Measurements from ENCODE around the gene APEH. TPM values are rescaled to one million over a fixed set of nuclear protein-coding genes. Genes with fewer than 3 reads are reported as not detected.

APEH gene
- total RNA-seq, 1 experiment from 2014 or later: 246 TPM

DNA sequence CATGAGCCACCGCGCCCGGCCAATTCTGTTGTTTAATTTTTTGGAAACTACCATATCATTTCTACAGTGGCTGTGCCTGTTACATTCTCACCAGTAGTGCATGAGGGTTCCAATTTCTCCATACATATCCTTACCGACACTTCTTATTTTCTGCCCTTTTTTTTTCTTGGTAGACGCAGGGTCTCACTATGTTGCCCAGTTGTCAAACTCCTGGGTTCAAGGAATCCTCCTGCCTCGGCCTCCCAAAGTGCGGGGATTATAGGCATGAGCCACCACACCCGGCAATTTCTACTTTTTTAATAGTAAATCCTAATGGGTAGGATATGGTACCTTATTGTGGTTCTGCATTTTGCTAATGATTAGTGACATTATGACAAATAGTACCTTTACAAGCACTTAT lies 35.7 kb downstream of the APEH start (continued):
- TF ChIP-seq SP1 (IDR thresholded peaks at IDR 0.05; ENCODE audit: low read depth) (no peak), CBX3 (IDR thresholded peaks at IDR 0.05; ENCODE audit: low read depth) (no peak)

DNA sequence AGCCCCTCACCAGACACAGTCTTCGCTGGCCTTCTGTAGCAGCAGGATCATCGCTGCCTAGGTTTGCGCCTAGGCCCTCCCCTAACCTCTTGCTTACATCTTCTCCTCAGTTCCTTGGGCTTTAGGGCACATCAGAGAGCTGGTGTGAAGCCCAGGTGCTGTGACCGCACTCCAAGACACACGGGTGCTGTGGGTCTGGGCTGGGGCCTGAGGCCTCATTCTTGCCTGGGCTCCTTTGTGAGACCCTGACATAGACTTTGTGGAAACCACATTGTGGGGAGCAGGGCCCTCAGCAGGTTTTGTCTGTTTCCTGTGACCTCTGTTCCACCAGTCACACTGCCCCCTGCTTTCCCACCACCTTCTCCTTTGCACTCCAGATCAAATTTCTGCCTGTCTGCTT lies 37.3 kb downstream of the APEH start:
- no peaks in the 10 kb centered on the region for H3K4me1 ChIP-seq (ENCODE audit: control insufficient read depth in 1 of 2, insufficient read depth in 2 of 2, low read length in 2 of 2)
- H4K20me1 ChIP-seq (ENCODE audit: insufficient read depth): no peaks in the 10 kb centered on the region
- ChIA-PET CTCF (no interaction called here), POLR2A (no interaction called here), RAD21 (ENCODE audit: low non-redundant PET in 1 of 2, low total read pairs in 2 of 2, uncharacterized antibody in 2 of 2, unreplicated experiment in 2 of 2) (no interaction called here)
- no peak overlapping the region for H3K9ac ChIP-seq (ENCODE audit: low read length)
- no peaks in the 10 kb centered on the region for H3K9me2 ChIP-seq (ENCODE audit: insufficient read depth)
- ATAC-seq (no peak), DNase-seq (ENCODE audit: low read depth, low spot score) (no peak)
- no peak overlapping the region for H2AFZ ChIP-seq (ENCODE audit: low read depth, low read length, poor library complexity, severe bottlenecking)
- no peak for TF ChIP-seq SIN3A (IDR thresholded peaks at IDR 0.05; ENCODE audit: low read depth)
- no peak for TF ChIP-seq RAD21 (IDR thresholded peaks at IDR 0.05; ENCODE audit: low read depth)
- no peak for TF ChIP-seq CBX3 (IDR thresholded peaks at IDR 0.05; ENCODE audit: low read depth)
- TF ChIP-seq EGR1 (IDR thresholded peaks at IDR 0.05; ENCODE audit: low read depth): no peak
- no peak for TF ChIP-seq EZH2phosphoT487 (IDR thresholded peaks at IDR 0.05; ENCODE audit: borderline replicate concordance)
- TF ChIP-seq ZNF274 (IDR thresholded peaks at IDR 0.05; ENCODE audit: low read depth, low read length): no peak
- TF ChIP-seq TCF7L2 (IDR thresholded peaks at IDR 0.05; ENCODE audit: borderline replicate concordance, extremely low read depth, insufficient read depth, insufficient read length): no peak
- TF ChIP-seq, protein P1, sequence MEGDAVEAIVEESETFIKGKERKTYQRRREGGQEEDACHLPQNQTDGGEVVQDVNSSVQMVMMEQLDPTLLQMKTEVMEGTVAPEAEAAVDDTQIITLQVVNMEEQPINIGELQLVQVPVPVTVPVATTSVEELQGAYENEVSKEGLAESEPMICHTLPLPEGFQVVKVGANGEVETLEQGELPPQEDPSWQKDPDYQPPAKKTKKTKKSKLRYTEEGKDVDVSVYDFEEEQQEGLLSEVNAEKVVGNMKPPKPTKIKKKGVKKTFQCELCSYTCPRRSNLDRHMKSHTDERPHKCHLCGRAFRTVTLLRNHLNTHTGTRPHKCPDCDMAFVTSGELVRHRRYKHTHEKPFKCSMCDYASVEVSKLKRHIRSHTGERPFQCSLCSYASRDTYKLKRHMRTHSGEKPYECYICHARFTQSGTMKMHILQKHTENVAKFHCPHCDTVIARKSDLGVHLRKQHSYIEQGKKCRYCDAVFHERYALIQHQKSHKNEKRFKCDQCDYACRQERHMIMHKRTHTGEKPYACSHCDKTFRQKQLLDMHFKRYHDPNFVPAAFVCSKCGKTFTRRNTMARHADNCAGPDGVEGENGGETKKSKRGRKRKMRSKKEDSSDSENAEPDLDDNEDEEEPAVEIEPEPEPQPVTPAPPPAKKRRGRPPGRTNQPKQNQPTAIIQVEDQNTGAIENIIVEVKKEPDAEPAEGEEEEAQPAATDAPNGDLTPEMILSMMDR (IDR thresholded peaks at IDR 0.05 in 2 of 3, conservative IDR thresholded peaks at IDR 0.05 in 1 of 3; ENCODE audit: borderline replicate concordance in 1 of 3, insufficient read depth in 1 of 3, low read depth in 2 of 3, low read length in 2 of 3): no peak
- TF ChIP-seq CEBPB (IDR thresholded peaks at IDR 0.05; ENCODE audit: low read depth): no peak
- no peak for TF ChIP-seq SP1 (IDR thresholded peaks at IDR 0.05; ENCODE audit: low read depth)
- peaks cover 0 to 2% of the 10 kb centered on the region in 2 experiments; a peak in 2 of 4 replicates for H3K36me3 ChIP-seq (ENCODE audit: control insufficient read depth in 1 of 2, insufficient read depth in 2 of 2, low read length in 2 of 2)
- no peaks in the 10 kb centered on the region for H3K9me3 ChIP-seq (ENCODE audit: control insufficient read depth in 1 of 2, insufficient read depth in 1 of 2, low read depth in 1 of 2, low read length in 2 of 2)
- no peak overlapping the region for H3K4me3 ChIP-seq (replicated peaks in 1 of 2; ENCODE audit: low read depth in 1 of 2, low read length in 2 of 2)
- intact Hi-C loops (cut with micrococcal nuclease): no loop called here
- no peaks in the 10 kb centered on the region for H3K27me3 ChIP-seq (ENCODE audit: insufficient read depth, low read length)
- no peaks in the 10 kb centered on the region for H3K79me2 ChIP-seq (ENCODE audit: insufficient read depth, low read length)
- no TSS peak for BruUV-seq (replicated peaks)
- no peak overlapping the region for H3K27ac ChIP-seq (ENCODE audit: low read depth, low read length)
- no peak overlapping the region for H3K4me2 ChIP-seq (ENCODE audit: low read length)

Measured in HCT116 (cell line).